Measurements from ENCODE around the gene KIAA0513.

Gene KIAA0513

GRCh38 chr16:85066346-85066885 lies 38.8 kb downstream of the KIAA0513 start:
- TF ChIP-seq TAF1 (IDR thresholded peaks at IDR 0.05; ENCODE audit: borderline replicate concordance, insufficient read depth, low read length): no peak
- TF ChIP-seq SIN3A (IDR thresholded peaks at IDR 0.05; ENCODE audit: borderline replicate concordance, insufficient read depth, low read length): no peak
- TF ChIP-seq REST (IDR thresholded peaks at IDR 0.05; ENCODE audit: insufficient read depth in 1 of 2, low read depth in 2 of 2, low read length in 2 of 2): no peak
- TF ChIP-seq POLR2AphosphoS5 (IDR thresholded peaks at IDR 0.05; ENCODE audit: low read depth, low read length): no peak
- no peak for TF ChIP-seq FOXP2 (optimal IDR thresholded peaks at IDR 0.05; ENCODE audit: borderline replicate concordance, extremely low read depth, extremely low read length, insufficient read depth)

GRCh38 chr16:85067024-85067423 lies 39.4 kb downstream of the KIAA0513 start:
- TF ChIP-seq POLR2AphosphoS5 (IDR thresholded peaks at IDR 0.05; ENCODE audit: low read depth, low read length): no peak
- no peak for TF ChIP-seq TAF1 (IDR thresholded peaks at IDR 0.05; ENCODE audit: borderline replicate concordance, insufficient read depth, low read length)
- no peak for TF ChIP-seq REST (IDR thresholded peaks at IDR 0.05; ENCODE audit: insufficient read depth in 1 of 2, low read depth in 2 of 2, low read length in 2 of 2)
- TF ChIP-seq FOXP2 (optimal IDR thresholded peaks at IDR 0.05; ENCODE audit: borderline replicate concordance, extremely low read depth, extremely low read length, insufficient read depth): no peak
- no peak for TF ChIP-seq SIN3A (IDR thresholded peaks at IDR 0.05; ENCODE audit: borderline replicate concordance, insufficient read depth, low read length)

GRCh38 chr16:85067426-85067825 lies 39.8 kb downstream of the KIAA0513 start:
- no peak for TF ChIP-seq FOXP2 (optimal IDR thresholded peaks at IDR 0.05; ENCODE audit: borderline replicate concordance, extremely low read depth, extremely low read length, insufficient read depth)
- TF ChIP-seq REST (IDR thresholded peaks at IDR 0.05; ENCODE audit: insufficient read depth in 1 of 2, low read depth in 2 of 2, low read length in 2 of 2): no peak
- no peak for TF ChIP-seq SIN3A (IDR thresholded peaks at IDR 0.05; ENCODE audit: borderline replicate concordance, insufficient read depth, low read length)
- TF ChIP-seq POLR2AphosphoS5 (IDR thresholded peaks at IDR 0.05; ENCODE audit: low read depth, low read length): no peak
- no peak for TF ChIP-seq TAF1 (IDR thresholded peaks at IDR 0.05; ENCODE audit: borderline replicate concordance, insufficient read depth, low read length)

- TF ChIP-seq FOXP2 (optimal IDR thresholded peaks at IDR 0.05; ENCODE audit: borderline replicate concordance, extremely low read depth, extremely low read length, insufficient read depth): no peak
- TF ChIP-seq POLR2AphosphoS5 (IDR thresholded peaks at IDR 0.05; ENCODE audit: low read depth, low read length): no peak
- TF ChIP-seq TAF1 (IDR thresholded peaks at IDR 0.05; ENCODE audit: borderline replicate concordance, insufficient read depth, low read length): no peak
- TF ChIP-seq REST (IDR thresholded peaks at IDR 0.05; ENCODE audit: insufficient read depth in 1 of 2, low read depth in 2 of 2, low read length in 2 of 2): no peak
- TF ChIP-seq SIN3A (IDR thresholded peaks at IDR 0.05; ENCODE audit: borderline replicate concordance, insufficient read depth, low read length): no peak
Observed at GRCh38 chr16:85068746-85069145, 41.2 kb downstream of the KIAA0513 start.

GRCh38 chr16:85069171-85069570 lies 41.6 kb downstream of the KIAA0513 start:
- TF ChIP-seq REST (IDR thresholded peaks at IDR 0.05; ENCODE audit: insufficient read depth in 1 of 2, low read depth in 2 of 2, low read length in 2 of 2): no peak
- no peak for TF ChIP-seq FOXP2 (optimal IDR thresholded peaks at IDR 0.05; ENCODE audit: borderline replicate concordance, extremely low read depth, extremely low read length, insufficient read depth)
- TF ChIP-seq TAF1 (IDR thresholded peaks at IDR 0.05; ENCODE audit: borderline replicate concordance, insufficient read depth, low read length): no peak
- no peak for TF ChIP-seq POLR2AphosphoS5 (IDR thresholded peaks at IDR 0.05; ENCODE audit: low read depth, low read length)
- TF ChIP-seq SIN3A (IDR thresholded peaks at IDR 0.05; ENCODE audit: borderline replicate concordance, insufficient read depth, low read length): no peak
